Hematopoietic multipotent progenitor cell treated with erythropoietin and hydrocortisone succinate and interleukin-3 and kit ligand, for 8 days (in vitro differentiated cells): ENCODE data around the gene KCNMA1.

ENCODE experiments used
- DNase-seq: peaks from one replicate; pipeline ENCODE4 v3.0.0-alpha.2; 2015

KCNMA1 gene

DNA sequence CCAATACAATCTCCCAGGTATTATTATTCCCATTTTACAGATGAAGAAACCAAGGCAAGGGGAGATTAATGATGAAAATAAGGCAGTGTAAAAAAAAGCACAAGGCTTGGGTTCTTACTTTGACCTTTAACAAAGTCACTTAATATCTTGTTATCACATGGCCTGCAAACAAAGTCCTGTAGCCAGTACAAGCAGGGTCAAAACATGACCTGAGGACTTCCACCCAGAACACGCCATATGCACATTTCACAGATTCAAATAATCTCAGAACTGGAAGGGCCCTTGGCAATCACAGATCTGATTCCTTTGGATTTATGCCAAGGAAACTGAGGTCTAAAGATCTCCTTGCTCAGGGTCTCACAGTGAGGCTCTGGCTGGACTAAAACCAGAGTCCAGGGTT is 162.1 kb downstream of the KCNMA1 start:
- DNase-seq, result no peak

DNA sequence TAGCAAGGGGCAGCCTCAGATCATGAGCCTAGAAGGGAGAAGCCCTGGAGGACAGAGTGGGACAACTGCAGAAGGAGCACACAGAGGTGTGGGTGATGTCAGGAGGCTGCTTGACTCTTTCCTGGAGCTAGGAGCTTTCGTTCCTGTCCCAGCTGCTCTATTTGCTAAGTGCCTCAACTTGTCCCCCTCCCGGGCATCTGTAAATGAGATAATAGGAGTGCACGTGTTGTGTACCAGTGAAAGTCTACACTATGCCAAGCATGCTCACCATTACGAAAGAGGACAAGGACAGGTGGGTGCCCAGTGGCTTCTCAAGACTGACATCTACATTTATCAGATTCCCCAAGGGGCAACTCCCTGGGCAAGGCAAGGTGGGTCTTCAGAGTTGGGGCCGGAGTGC is 162.7 kb downstream of the KCNMA1 start:
- no peak for DNase-seq

DNA sequence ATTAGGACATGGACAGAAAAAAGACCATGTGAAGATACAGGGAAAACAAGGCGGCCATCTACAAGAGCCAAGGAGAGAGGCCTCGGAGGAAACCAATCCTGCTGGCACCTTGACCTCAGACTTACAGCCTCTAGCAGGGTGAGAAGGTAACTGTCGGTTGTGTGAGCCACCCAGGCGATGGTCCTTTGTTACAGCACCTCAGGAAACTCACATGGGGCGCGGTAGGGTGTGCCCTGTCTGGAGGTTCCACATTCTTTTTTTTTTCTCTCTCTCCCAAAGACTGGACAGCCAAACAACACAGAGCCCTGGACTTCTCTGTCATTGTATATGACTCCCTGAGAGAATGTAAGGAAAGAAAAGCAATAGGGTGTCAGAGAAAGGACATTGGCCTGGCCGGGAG is 163.2 kb downstream of the KCNMA1 start:
- DNase-seq, result no peak

DNA sequence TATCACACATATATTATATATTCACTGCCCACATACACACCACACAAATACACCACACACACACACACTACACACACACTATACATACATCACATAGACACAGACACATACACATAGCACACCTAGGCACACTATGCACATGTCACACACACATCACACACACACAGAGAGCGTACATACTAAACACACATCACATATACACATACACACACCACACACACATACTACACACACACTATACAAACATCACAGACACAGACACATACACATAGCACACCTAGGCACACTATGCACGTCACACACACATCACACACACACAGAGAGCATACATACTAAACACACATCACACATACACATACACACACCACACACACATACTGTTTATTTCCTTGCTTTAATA is 165.5 kb downstream of the KCNMA1 start:
- no peak for DNase-seq

DNA sequence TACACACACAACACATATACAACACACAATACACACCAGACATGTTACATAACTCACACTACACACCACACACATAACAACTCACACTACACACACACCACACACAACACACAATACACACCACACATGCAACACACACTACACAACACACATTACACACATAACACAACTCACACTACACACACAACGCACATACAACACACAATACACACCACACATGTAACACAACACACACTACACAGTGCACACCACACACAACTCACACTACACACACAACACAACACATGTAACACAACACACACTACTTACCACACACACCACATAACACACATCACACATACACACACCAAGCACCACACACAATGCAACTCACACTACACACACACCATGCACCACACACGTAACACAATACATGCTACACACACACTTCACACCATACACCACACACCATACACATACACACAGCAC is 166.5 kb downstream of the KCNMA1 start:
- DNase-seq, result no peak

DNA sequence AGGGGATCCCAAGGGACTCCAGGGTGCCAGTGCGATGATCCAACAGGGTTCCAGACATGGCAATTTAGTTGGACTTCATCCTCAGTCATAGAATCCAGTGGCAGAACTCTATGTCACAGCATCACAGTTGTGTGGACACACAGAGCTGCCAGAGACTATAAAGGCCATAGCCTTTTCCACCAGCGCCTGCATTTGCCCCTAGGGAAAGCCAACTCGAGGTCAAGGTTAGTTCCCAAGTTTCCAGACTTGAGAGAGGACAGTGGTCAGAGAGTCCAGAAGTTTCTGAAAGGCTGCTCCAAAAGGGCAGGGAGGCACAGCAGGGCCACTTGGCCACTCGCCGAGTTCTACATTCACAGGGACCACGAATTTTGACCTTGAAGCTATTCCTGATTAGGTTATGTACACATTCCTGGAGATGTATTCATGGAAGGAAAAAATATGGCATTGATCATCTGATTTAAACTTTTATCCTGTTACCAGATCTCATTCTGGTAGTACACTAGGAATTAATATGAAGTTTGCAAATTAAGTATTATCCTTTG is 170.1 kb downstream of the KCNMA1 start:
- DNase-seq, result no peak

DNA sequence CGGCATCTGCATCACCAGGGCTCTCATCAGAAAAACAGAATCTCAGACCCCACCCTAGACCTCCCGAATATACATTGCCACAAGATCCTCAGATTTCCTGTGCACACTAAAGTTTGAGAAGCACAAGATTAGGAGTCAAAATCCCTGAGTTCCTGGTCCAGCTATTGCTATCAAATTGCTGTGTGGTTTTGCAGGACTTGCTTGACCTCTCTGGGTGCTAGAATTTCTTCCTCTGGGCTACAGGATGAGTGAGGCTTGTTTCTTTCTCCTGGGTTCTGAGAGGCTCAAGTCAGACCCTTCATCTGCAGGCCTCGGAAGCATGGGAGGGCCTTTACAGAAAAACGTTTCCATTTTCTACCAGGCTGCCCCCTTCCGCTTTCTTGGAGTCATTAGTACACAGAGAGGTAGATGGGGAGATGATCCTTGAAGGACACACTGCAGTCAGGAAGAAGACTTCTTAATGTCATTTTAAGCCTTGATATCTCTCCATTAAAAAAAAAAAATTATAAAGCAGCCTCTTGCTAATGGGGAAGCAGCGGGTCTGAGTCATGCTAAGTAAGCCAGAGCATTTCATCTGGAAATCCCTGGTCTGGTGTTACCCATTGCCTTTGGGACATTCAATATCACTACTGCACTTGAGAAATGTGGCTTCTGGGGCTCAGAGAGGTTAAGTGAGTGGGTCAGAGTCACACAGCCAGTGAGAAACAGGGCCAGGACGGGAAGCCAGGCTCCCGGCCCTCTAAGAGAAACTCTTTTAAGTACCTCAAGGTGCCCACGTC is 173.5 kb downstream of the KCNMA1 start:
- DNase-seq, result no peak

DNA sequence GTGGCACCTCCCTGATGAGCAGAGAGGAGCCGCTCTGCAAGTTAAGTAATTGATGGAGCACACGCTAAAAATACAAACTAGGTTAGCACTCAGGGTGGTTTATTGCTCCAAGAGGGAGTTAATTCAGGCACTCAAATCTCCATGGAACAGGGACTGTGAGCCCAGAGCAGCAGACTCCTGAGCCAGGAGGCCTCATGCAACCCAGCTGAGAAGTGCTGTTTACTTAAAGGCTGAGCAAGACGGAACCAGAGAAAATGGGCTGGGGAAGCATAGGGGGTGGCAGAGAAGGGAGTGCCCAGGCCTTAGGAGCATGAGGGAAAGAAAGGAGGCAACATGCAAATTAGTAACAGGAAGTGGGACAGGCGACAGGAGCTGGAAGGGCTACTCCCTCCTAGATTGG is 174.1 kb downstream of the KCNMA1 start:
- no peak for DNase-seq

DNA sequence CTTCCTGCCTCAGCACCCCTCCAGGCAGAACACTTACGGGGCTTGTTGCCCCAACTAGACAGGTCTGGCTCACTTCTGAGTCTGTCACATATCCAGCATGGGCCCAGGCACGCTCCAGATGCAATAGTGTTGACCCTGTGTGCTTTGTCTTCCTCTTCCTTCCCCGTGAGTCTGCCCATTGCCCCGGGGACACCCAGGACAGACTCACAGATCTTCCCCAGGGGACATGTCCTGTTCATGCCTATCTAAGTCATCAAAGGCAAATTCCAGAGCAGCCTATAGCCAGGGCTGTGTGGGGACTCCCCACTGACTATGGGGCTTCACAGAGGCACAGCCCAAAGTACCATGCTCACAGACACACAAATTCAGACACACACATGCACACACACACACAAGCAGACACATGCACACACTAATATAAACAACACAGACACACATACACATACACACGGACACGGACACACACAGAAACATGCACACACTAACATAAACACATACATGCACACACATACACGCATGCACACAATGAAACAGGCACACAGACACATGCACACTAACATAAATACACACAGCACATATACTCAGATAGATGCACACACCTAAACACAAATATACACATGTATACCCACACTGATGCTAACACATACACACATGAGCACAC is 175.8 kb downstream of the KCNMA1 start:
- DNase-seq, result no peak

DNA sequence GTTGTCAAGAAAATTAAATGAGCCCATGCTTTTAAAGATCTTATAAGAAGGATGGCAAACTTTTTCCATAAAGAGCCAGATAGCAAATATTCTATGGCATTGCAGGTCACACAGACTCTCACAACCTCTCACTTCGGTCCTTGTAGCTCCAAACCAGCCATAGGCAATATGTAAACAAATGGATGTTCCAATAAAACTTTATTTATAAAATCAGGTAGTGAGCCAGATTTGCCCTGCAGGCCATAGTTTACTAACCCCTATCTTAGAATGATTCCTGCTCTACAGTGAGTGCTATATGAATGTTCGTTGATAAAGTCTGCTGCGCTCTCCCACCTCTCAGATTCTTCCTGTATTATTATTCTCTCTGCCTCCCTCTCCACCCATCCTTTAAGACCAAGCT is 177.7 kb downstream of the KCNMA1 start:
- no peak for DNase-seq

DNA sequence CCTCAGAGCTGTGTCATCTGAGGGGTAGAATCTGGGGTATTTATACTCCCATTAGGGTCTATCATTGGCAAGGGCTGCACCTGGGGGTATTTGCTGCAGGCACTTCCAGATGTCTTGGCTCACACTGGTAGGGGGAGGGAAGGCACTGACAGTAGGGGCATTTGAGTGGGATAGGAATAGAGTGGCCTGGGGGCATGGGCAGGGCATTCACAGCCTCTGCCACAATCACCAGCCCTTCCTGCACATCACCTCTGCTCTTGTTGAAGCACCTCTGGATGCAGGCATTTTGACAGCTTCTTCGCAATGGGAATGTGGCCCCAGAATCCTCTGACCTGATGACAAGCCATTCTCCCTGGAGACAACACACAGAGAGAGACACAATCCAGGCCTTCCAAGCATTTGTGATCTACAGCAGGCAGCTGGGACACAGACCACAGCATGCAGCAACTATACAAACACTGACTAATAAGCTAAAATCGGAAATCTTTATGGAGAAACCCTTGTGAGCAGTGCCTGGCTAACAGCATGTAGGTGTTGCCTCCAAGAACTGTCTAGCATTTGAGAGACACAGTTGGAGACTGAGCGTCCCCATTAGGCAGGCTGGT is 178.5 kb downstream of the KCNMA1 start:
- no peak for DNase-seq

DNA sequence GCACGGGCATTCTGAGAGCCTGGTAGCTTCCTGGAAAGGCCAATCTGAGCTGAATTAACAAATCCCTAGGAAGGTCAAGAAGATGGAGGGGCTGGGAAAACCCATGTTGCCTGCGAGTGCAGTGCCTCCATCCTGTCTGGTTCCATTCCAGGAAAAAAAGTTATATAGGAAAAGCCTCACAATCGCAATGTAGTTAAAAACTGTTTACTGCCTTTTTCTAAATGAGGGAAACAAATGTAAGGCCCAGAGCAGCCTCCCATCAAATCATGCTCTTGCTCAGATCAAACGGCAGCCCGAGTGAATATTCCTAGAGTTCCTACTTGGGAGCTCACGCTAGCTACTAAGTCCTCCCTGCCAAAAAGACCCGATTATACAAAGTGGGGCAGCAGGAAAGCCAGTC is 179.9 kb downstream of the KCNMA1 start:
- DNase-seq, result no peak

DNA sequence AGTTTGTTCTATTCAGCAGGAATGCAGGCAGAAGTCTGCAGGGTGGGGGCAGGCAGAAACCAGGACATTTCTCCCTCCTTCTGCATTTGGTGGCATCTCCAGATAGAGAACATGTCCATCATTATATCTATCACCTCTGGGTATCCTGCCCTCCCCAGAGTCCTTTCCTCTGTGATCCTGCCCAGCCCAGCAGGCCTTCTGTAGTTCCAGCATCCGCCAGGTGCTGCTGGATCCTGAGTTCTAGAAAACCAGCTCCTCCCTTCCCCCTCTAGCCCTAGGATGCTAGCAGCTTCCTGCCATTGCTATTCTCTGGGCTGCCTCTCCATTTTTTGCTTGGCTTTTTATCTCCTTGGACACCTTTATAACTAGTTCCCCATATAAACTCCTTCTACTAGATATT is 180.3 kb downstream of the KCNMA1 start:
- DNase-seq, result no peak

DNA sequence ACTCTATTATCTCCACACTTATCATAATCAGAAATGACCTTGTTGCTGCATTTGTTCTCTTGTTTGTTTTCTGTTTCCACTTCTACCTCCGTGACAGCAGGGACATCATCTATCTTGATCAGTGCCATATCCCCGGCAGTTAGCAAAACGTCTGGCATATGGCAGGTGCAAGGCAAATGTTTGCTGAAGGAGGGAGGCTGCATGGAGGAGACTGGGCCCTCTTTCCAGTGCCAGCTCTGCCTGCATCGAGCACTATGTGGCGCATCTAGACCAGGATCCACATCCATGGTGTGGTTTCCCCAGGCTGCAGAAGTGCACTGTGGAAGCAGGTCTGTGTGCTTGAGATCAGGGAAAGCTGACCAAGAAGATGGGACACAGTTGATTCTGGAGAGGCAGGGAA is 181.2 kb downstream of the KCNMA1 start:
- DNase-seq, result no peak

DNA sequence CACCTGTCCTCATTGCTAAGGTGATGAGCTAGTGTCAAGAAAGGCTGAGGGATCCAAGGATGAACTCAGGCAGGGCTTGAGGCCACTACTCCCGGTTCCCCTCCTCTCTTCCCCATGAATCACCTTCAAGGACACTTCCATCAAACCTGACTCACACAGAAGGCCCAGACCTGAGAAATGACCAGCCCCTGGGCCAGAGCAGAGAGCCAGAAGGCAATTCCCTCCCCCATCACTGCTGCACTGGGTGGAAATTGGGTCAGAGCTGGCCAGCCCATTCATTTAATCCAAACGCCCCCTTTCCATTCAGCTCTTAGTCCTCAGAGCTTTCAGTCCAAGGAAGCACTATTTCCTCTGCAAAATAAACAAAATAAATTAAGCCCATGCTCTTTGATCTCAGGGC is 182.0 kb downstream of the KCNMA1 start:
- no peak for DNase-seq

DNA sequence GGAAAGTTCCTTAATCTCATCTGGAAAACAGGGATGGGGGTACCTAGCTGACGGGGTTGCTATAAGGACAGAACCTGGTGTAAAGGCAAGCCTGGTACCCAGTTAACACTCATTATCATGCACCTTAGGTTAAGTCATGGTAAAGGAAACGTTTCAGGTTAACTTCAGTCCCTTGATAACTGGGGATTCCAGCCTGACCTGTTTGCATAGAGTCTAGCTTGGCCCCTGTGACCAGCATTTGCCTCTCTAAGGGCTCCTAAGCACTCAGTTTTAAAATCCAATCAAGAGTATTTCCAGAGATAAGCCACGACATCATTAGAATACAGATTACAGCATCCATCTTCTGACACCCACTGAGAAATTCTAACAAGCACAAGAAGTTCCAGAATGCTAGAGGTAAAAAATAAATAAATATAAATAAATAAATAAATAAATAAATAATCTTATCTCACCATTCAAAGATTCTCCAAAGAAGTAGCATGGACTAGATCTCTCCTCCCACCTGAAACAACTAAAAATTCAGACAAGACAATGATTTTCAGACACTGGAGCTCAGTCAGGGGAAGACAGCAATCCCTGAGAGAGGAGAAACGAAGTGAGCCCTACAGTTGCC is 184.6 kb downstream of the KCNMA1 start:
- no peak for DNase-seq

DNA sequence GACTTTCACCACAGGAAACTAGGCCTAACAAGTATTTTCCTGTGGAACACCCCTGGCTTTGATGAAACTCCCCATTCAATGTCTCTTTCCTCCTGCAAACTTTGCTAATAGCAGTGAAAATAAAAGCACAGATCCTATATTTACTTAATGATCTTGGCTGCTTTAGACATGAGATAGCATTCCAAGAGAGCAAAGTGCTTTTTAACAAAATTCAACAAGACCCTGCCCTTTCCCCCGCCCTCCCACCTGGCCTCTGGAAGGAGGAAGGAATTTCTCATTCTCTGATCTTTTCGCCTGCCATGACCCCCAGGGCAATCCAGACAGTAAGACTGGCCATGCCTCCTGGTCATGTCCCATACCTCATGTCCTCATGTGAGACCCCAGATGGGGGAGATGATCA is 185.7 kb downstream of the KCNMA1 start:
- DNase-seq, result no peak

DNA sequence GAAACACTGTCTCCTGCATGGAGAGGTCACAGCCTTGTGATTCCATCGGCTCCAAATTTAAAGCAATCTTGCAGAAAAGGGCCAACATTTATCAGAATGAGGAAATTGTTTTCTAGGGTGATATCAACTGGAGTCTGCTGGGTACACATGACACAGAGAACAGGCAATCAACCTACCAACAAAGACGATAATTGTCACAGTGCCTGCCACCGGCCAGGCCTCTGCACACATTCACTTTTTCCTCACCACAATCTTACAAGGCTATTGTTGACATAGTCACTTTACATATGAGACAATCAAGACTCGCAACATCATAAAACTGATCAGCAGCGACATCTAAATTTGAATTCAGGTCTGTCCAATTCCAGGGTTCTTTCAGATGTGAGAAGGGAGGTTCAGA is 189.4 kb downstream of the KCNMA1 start:
- DNase-seq, result no peak

DNA sequence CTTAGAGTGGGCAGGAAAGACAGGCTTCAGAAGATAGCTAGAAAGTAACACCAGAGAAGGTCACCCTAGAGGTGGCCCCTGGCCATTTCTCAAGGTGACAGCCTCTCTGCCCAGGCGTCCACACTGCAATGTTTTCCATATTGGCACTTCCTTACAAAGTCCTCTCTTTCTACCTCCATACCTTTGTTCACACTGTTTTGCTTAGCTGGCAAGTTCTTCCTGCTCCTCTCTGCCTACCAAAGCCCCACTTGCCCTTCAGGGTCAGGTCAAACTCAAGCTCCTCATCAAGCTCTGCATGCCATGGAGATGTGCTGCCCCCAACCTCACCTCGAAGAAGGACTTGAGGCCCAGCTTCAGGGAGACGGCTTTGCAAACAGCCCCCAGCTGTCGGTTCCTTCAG is 190.9 kb downstream of the KCNMA1 start:
- no peak for DNase-seq

DNA sequence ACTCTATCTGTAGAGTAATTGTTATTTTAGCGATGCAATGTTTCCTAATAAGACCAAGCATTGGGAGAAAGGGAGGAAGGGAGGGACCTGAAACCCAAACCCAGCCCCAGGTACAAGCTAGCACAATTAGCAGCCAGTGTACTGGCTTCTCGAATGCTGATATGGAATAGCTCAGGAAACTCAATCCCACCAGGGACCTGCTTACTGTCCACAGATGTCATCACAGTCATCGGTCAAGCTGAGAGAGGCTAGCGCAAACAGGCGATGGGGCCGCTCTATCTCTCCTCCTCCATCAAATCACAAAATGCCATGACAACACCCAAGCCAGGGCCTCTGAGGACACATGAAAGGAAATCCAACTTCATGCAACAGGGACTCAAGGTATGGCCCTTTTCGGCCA is 192.1 kb downstream of the KCNMA1 start:
- no peak for DNase-seq

DNA sequence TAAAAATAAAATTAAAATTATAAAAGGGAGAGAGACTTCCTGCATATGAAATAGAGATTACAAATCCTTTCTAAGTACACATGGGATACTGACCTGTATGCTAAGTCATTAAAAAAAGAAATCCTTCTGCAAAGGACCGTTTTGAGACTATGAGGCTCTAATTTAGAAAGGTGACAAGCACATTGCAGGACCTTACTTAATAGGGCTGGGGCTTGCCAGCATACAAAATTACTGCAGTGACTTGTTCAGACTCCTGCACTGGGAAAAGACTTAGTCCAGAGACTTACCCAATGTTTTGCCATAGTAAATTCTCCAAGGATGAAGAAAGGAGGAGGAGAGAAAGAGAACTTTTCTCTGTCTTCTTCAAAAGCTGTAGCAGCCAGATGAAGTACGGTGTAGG is 193.6 kb downstream of the KCNMA1 start:
- no peak for DNase-seq

DNA sequence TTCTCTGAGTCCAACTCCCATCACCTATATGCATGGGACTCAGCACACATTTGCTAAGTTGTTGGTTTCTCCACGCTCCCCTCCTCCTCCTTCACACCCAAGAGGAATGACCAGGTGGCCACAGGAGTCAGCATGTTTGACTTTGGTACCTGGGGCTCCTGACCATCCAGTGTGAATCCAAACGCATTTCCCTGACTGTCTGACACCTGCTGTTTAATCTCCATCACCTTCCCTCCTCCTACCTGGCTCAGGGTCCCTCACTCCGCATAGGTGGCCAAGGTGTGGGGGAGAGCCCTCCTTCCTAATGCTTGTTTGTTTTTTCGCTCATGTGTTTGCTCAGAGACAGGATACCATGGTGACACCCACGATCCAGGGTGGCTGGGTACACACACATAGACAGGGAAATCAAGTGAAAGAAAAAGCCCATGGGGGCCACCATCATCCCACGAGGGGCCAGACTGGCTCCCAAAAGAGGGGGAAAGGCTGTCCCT is 194.9 kb downstream of the KCNMA1 start:
- DNase-seq, result no peak
